Measurements from ENCODE around the gene ZDHHC17.

DNA sequence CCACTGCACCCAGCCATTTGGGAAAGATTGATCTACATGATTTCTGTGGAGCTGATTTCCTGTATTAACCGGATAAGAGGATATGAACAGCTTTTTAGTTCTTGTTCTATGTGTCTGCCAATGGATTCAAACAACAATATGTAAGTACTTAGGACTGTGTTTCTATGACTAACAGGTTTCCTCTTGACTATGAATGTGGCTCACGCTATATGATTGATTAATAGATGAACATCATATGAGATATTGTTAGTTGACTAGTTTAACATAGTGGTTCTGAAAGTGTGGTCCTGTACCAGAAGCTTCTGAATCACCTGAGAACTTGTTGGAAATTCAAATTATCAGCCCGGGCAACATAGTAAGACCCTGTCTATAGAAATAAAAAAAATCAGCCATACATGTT, 127.7 kb downstream of the ZDHHC17 start:
- TF ChIP-seq GATA3 (IDR thresholded peaks at IDR 0.05; ENCODE audit: low read depth, low read length) (no peak), GATA2 (IDR thresholded peaks at IDR 0.05; ENCODE audit: low read depth, low read length) (no peak)

Data from SH-SY5Y (cell line).